ENCODE measurements around the gene TDRKH.

DNA sequence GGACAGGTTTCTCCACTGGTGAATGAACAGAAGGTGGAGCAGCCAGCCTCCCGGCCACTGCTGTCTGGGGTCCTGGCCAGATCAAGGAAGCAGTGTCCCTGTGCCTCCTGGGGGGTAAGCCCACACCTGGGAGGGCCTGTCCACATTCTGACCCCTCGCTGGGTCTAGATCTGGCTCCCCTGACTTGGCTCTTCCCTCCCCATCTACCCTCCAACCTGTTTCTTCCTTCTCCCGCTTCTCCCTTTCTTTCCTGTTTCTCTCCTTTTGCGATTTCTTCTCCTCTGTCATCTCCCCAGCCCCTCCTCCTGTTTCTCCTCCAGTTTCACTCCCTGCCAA lies 40.9 kb upstream of the TDRKH start:
- TF ChIP-seq NCOA2 (CRISPR knock-in tag; IDR thresholded peaks at IDR 0.05): no peak
- TF ChIP-seq CHD4 (IDR thresholded peaks at IDR 0.05; ENCODE audit: borderline replicate concordance, low read length): no peak
- no peak for TF ChIP-seq EZH2 (conservative IDR thresholded peaks at IDR 0.05; ENCODE audit: low read depth, low read length)
- no peak for TF ChIP-seq ZNF20 (CRISPR knock-in tag; IDR thresholded peaks at IDR 0.05)
- no peak for TF ChIP-seq KAT8 (CRISPR knock-in tag; IDR thresholded peaks at IDR 0.05)
- TF ChIP-seq, protein P1, sequence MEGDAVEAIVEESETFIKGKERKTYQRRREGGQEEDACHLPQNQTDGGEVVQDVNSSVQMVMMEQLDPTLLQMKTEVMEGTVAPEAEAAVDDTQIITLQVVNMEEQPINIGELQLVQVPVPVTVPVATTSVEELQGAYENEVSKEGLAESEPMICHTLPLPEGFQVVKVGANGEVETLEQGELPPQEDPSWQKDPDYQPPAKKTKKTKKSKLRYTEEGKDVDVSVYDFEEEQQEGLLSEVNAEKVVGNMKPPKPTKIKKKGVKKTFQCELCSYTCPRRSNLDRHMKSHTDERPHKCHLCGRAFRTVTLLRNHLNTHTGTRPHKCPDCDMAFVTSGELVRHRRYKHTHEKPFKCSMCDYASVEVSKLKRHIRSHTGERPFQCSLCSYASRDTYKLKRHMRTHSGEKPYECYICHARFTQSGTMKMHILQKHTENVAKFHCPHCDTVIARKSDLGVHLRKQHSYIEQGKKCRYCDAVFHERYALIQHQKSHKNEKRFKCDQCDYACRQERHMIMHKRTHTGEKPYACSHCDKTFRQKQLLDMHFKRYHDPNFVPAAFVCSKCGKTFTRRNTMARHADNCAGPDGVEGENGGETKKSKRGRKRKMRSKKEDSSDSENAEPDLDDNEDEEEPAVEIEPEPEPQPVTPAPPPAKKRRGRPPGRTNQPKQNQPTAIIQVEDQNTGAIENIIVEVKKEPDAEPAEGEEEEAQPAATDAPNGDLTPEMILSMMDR (CRISPR knock-in tag; IDR thresholded peaks at IDR 0.05): no peak
- TF ChIP-seq, protein P2, sequence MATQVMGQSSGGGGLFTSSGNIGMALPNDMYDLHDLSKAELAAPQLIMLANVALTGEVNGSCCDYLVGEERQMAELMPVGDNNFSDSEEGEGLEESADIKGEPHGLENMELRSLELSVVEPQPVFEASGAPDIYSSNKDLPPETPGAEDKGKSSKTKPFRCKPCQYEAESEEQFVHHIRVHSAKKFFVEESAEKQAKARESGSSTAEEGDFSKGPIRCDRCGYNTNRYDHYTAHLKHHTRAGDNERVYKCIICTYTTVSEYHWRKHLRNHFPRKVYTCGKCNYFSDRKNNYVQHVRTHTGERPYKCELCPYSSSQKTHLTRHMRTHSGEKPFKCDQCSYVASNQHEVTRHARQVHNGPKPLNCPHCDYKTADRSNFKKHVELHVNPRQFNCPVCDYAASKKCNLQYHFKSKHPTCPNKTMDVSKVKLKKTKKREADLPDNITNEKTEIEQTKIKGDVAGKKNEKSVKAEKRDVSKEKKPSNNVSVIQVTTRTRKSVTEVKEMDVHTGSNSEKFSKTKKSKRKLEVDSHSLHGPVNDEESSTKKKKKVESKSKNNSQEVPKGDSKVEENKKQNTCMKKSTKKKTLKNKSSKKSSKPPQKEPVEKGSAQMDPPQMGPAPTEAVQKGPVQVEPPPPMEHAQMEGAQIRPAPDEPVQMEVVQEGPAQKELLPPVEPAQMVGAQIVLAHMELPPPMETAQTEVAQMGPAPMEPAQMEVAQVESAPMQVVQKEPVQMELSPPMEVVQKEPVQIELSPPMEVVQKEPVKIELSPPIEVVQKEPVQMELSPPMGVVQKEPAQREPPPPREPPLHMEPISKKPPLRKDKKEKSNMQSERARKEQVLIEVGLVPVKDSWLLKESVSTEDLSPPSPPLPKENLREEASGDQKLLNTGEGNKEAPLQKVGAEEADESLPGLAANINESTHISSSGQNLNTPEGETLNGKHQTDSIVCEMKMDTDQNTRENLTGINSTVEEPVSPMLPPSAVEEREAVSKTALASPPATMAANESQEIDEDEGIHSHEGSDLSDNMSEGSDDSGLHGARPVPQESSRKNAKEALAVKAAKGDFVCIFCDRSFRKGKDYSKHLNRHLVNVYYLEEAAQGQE (IDR thresholded peaks at IDR 0.05; ENCODE audit: borderline replicate concordance in 1 of 2, low read depth in 1 of 2, low read length in 2 of 2): no peak
- TF ChIP-seq FOXM1 (CRISPR knock-in tag; IDR thresholded peaks at IDR 0.05): no peak
- no peak for TF ChIP-seq POLR2AphosphoS2 (IDR thresholded peaks at IDR 0.05; ENCODE audit: low read depth, low read length)
- no peak for TF ChIP-seq HDAC2 (CRISPR knock-in tag; IDR thresholded peaks at IDR 0.05)
- TF ChIP-seq MAZ (IDR thresholded peaks at IDR 0.05; ENCODE audit: borderline replicate concordance, low read depth, low read length): no peak
- TF ChIP-seq MAZ (CRISPR knock-in tag; IDR thresholded peaks at IDR 0.05; ENCODE audit: low read depth): no peak
- TF ChIP-seq, protein P3, sequence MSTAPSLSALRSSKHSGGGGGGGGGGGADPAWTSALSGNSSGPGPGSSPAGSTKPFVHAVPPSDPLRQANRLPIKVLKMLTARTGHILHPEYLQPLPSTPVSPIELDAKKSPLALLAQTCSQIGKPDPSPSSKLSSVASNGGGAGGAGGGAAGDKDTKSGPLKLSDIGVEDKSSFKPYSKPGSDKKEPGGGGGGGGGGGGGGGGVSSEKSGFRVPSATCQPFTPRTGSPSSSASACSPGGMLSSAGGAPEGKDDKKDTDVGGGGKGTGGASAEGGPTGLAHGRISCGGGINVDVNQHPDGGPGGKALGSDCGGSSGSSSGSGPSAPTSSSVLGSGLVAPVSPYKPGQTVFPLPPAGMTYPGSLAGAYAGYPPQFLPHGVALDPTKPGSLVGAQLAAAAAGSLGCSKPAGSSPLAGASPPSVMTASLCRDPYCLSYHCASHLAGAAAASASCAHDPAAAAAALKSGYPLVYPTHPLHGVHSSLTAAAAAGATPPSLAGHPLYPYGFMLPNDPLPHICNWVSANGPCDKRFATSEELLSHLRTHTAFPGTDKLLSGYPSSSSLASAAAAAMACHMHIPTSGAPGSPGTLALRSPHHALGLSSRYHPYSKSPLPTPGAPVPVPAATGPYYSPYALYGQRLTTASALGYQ (CRISPR knock-in tag; IDR thresholded peaks at IDR 0.05): no peak
- TF ChIP-seq ZNF274 (CRISPR knock-in tag; IDR thresholded peaks at IDR 0.05): no peak
- TF ChIP-seq JUN (CRISPR knock-in tag; IDR thresholded peaks at IDR 0.05): no peak
